Measurements from ENCODE around the gene PRR3. TPM values are rescaled to one million over a fixed set of nuclear protein-coding genes. Genes with fewer than 3 reads are reported as not detected.

PRR3 gene, protein sequence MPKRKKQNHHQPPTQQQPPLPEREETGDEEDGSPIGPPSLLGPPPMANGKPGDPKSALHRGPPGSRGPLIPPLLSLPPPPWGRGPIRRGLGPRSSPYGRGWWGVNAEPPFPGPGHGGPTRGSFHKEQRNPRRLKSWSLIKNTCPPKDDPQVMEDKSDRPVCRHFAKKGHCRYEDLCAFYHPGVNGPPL
- 10 to 100 TPM in 1 of 4 donors, 1 to 10 TPM in 3; 3.8 to 10.6 (median 4.5) TPM for total RNA-seq

DNA sequence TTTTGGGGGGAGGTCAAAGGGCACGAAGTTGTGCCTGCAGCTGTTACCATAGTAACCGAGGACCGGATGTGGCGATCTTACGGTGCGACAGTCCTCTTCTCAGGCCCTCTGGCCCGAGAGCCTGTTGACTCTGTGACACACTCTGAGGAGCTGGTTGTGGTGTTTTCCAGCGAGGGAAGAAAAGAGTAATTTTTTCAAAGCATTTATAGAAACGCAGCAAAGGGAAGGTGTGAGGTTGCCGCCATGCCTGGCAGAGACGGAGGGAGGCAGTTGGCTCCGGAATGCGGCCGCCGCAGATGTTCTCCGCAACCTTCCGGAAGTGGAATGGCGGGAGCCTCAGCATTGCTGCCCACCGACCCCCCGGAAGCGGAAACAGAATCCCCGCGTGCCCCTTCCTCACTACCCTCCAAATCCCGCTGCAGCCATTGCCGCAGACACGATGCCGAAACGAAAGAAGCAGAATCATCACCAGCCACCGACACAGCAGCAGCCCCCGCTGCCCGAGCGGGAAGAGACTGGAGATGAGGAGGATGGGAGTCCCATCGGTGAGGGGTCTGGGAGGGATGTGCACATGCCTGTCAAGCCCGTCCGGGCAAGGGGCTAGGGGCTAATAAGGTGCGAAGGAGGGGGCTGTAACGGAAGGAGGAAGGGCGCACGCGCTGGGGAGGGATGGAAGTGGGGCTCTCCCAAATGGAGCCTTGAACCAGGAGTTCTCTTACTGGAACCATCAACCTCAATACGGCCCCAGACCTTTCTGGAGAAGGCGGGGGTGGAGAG lies at the start of gene PRR3:
TSS of gene PRR3 (plus strand) at position 390 of the 777 bp plus-strand sequence. CDS start at position 440, 50 bp downstream.
- peaks cover 10 to 37% (median 30%) of the 10 kb centered on the region in 4 donors for H3K36me3 ChIP-seq
- no peaks in the 10 kb centered on the region for H3K9me3 ChIP-seq
- under 1% methylated on average over 42 of the region's 42 CpGs for WGBS
- peaks cover 19 to 39% (median 30%) of the 10 kb centered on the region in 4 donors for H3K4me1 ChIP-seq
- peak within 1 kb of the TSS; percentile 98 to 100 (median 98) for H3K27ac ChIP-seq (replicated peaks in 1 of 4)
- DNase-seq (ENCODE audit: extremely low spot score) = peak; percentile 96
- intact Hi-C loops (cut with DNase I) = loop anchor here (2.0 kb wide), 1 partner anchor 14 kb away; the partner anchor contains the start of gene ABCF1
- TF ChIP-seq POLR2A (IDR thresholded peaks at IDR 0.05; ENCODE audit: low read depth) (peak; percentile 48), EP300 (IDR thresholded peaks at IDR 0.05) (no peak), POLR2AphosphoS5 (IDR thresholded peaks at IDR 0.05) (peak; percentile 71 to 80)
- TF ChIP-seq, protein P1, sequence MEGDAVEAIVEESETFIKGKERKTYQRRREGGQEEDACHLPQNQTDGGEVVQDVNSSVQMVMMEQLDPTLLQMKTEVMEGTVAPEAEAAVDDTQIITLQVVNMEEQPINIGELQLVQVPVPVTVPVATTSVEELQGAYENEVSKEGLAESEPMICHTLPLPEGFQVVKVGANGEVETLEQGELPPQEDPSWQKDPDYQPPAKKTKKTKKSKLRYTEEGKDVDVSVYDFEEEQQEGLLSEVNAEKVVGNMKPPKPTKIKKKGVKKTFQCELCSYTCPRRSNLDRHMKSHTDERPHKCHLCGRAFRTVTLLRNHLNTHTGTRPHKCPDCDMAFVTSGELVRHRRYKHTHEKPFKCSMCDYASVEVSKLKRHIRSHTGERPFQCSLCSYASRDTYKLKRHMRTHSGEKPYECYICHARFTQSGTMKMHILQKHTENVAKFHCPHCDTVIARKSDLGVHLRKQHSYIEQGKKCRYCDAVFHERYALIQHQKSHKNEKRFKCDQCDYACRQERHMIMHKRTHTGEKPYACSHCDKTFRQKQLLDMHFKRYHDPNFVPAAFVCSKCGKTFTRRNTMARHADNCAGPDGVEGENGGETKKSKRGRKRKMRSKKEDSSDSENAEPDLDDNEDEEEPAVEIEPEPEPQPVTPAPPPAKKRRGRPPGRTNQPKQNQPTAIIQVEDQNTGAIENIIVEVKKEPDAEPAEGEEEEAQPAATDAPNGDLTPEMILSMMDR (IDR thresholded peaks at IDR 0.05) = no peak
- H3K27me3 ChIP-seq = no peaks in the 10 kb centered on the region
- H3K4me3 ChIP-seq = peak within 1 kb of the TSS; percentile 84 to 96 (median 89)

DNA sequence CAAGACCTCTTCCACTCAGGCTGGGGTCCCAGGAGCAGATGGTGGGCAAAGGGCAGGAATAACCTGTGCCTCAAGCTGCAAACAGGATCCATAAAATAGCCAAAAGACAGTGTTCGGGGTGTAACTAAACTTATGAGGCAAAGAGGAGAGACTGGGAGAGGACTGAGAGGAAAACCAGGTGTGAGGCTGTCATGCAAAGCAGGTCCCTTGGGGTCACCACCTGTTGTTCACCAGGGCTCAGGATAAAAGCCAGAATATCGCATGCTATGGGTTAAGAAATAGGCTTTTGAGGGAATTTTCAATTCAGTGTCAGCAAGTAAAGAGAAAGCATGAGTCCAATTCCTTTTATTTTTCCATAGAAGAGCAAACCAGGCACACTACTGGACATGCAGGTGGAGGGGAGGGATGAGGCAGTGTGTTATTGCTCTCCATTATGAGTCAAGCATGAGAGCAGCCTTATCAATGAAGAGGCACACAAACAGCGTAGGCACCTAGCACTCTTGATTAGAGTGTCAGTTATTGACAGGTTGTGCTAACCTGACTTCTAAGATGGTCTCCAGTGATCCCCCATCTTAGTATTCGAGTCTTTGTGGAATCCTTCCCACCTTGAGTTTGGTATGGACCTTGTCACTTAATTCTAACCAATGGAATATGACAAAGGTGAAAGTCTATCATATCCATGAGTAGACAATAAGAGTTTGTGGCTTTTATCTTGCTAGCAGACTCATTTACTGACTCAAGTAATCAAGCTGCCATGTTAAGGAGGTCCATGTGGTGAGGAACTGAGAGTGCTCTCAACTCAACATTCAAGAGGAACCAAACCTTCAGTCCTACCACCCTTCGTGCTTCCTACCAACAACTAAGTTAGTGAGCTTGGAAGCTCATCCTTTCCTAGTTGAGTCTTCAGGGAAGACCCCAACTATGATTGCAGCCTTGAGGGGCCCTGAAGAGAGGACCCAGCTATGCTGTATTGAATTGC lies 49.0 kb upstream of the PRR3 start:
- Histone ChIP-seq H3K4me1 (peaks cover 0 to 4% (median 0%) of the 10 kb centered on the region in 4 donors), H3K36me3 (no peaks in the 10 kb centered on the region), H3K4me3 (no peak overlapping the region), H3K27me3 (peaks cover 0 to 4% (median 0%) of the 10 kb centered on the region in 4 donors), H3K9me3 (no peaks in the 10 kb centered on the region), H3K27ac (replicated peaks in 1 of 4) (no peak overlapping the region)
- WGBS = 87% methylated on average over 5 of the region's 5 CpGs
- TF ChIP-seq, protein P1 (IDR thresholded peaks at IDR 0.05) = no peak
- TF ChIP-seq POLR2AphosphoS5 (IDR thresholded peaks at IDR 0.05) (no peak), POLR2A (IDR thresholded peaks at IDR 0.05; ENCODE audit: low read depth) (no peak), EP300 (IDR thresholded peaks at IDR 0.05) (no peak)
- DNase-seq (ENCODE audit: extremely low spot score) = peak; percentile 45
- intact Hi-C loops (cut with DNase I) = no loop called here

DNA sequence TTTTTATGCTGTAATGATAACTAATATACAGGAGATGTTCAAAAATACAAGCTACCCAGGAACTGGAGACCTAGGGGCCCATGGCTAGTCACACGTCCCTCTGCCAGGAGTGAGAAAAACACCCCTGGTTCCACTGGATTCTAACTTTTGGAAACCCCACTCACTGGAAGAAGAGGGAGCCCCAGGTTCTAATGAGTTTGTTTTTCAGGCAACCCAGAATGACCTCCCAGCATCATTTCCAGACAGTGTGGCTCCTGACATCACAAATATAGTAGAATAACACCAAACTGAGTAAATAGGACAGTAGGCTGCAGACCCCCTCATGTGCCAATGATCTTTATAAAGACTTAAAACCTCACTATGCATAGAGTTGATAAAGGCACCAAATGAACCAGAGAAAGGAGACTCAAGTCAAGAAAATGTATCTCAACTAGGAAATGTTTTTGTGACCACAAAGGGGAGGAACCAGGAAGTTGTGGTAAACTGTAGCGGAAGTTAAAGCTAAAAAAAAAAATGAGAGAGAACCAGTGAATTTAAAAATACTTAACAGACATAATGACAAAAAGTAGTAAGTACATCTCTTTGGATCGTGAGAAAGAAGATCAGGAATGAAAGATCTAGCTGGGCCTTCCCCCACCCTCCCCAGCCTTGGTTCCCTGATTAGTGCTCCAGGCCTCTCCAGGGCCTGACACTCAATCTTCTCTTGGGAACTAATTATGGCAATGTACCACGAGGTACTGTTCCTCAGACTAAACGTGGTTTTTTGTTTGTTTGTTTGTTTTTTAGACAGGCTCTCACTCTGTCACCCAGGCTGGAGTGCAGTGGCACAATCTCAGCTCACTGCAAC lies 48.0 kb upstream of the PRR3 start:
- no peaks in the 10 kb centered on the region for H3K36me3 ChIP-seq
- peak overlapping the region in 1 of 4 donors; percentile 41 for H3K27ac ChIP-seq (replicated peaks in 1 of 4)
- H3K27me3 ChIP-seq = peaks cover 0 to 4% (median 0%) of the 10 kb centered on the region in 4 donors
- no peak overlapping the region for H3K4me3 ChIP-seq
- intact Hi-C loops (cut with DNase I) = no loop called here
- no peaks in the 10 kb centered on the region for H3K9me3 ChIP-seq
- DNase-seq (ENCODE audit: extremely low spot score) = peak; percentile 72
- WGBS = 29% methylated on average over 5 of the region's 5 CpGs
- TF ChIP-seq POLR2AphosphoS5 (IDR thresholded peaks at IDR 0.05) (no peak), EP300 (IDR thresholded peaks at IDR 0.05) (no peak), POLR2A (IDR thresholded peaks at IDR 0.05; ENCODE audit: low read depth) (no peak)
- TF ChIP-seq, protein P1 (IDR thresholded peaks at IDR 0.05) = no peak
- H3K4me1 ChIP-seq = peaks cover 0 to 4% (median 0%) of the 10 kb centered on the region in 4 donors

All from esophagus muscularis mucosa (tissue), 4 donors.